Measurements from ENCODE around the gene ZNF521.

ZNF521 gene

DNA sequence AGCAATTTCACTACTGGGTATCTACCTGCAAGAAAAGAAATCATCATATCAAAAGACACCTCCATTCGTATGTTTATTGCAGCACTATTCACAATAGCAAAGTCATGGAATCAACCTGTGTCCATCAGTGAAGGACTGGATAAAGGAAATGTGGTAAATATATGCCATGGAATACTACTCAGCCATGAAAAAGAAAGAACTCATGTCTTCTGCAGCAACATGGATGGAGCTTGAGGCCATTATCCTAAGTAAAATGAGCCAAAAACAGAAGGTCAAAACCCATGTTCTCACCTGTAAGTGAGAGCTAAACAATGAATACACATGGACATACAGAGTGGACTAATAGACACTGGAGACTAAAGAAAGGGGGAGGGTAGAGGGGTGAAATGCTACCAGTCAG is 322.2 kb downstream of the ZNF521 start:
- TF ChIP-seq CTCF (IDR thresholded peaks at IDR 0.05; ENCODE audit: insufficient read depth, low read depth, low read length, missing control alignments), result no peak
- no peak overlapping the region for H3K4me3 ChIP-seq (ENCODE audit: low read length)
- DNase-seq (ENCODE audit: low read depth), result no peak

- TF ChIP-seq CTCF (IDR thresholded peaks at IDR 0.05; ENCODE audit: insufficient read depth, low read depth, low read length, missing control alignments), result no peak
- H3K4me3 ChIP-seq (ENCODE audit: low read length), result no peak overlapping the region
- DNase-seq (ENCODE audit: low read depth), result no peak
Measured at GRCh38 chr18:25019931-25020330, 332.0 kb downstream of the ZNF521 start.

- no peak for TF ChIP-seq CTCF (IDR thresholded peaks at IDR 0.05; ENCODE audit: insufficient read depth, low read depth, low read length, missing control alignments)
- no peak for DNase-seq (ENCODE audit: low read depth)
- H3K4me3 ChIP-seq (ENCODE audit: low read length), result no peak overlapping the region
Measured at GRCh38 chr18:25019086-25019860, 332.7 kb downstream of the ZNF521 start.

DNA sequence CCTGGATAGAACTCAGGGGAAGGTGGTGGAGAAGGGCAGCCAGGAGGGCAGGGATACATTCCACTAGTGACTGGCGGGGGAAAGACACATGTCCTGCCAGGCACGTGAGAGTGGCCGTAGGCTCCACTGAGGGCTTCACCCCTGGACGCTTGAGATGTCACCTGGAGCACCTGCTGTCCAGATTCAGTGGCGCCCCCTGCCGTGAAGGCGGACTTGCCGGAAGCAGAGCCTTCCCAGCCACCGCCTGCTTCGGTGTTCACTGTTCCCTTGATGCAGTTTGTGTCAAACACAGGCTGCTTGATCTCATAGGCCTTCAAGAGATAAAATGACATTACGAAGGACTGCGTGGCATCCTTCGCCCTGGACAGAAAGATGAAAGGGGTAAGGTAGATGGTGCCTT is 335.3 kb downstream of the ZNF521 start:
- no peak for DNase-seq (ENCODE audit: low read depth)
- TF ChIP-seq CTCF (IDR thresholded peaks at IDR 0.05; ENCODE audit: insufficient read depth, low read depth, low read length, missing control alignments), result no peak

DNA sequence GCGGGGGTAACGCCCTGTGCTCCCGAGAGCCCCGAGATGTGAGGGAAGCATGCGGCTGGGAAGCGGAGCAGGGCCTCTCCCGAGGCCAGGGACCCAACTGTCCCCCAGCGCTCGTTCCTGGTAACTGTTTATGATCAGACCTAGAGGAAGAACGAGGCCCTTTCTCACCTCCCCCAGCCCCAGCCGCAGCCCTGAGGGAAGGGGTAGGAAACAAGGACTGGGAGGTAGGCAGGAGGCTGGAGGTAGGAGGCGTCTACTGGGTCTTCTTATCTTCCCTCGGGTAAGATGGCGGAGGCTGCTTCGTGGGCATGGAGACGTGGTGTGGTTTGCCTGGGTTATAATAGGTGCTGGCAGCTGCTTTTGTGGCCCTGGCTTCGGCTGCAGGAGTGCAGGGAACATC is 335.8 kb downstream of the ZNF521 start:
- DNase-seq (ENCODE audit: low read depth), result no peak
- no peak for TF ChIP-seq CTCF (IDR thresholded peaks at IDR 0.05; ENCODE audit: insufficient read depth, low read depth, low read length, missing control alignments)
- no peak overlapping the region for H3K4me3 ChIP-seq (ENCODE audit: low read length)

More for the DNA sequence above, 335.3 kb downstream of the ZNF521 start:
- H3K4me3 ChIP-seq (ENCODE audit: low read length), result no peak overlapping the region

All from epithelial cell of esophagus (primary cell).